ENCODE data around the gene BORCS8. TPM values are rescaled to one million over a fixed set of nuclear protein-coding genes. Genes with fewer than 3 reads are reported as not detected.
A peak's percentile ranks its signal among the peaks of the same experiment; 100 is the strongest.

The BORCS8 gene
- total and polyA plus RNA-seq, 2 of the 13 experiments (the other 11 are each of a cell fraction or from before 2014, with no cell fraction given) = 9.6 to 13.3 TPM

DNA sequence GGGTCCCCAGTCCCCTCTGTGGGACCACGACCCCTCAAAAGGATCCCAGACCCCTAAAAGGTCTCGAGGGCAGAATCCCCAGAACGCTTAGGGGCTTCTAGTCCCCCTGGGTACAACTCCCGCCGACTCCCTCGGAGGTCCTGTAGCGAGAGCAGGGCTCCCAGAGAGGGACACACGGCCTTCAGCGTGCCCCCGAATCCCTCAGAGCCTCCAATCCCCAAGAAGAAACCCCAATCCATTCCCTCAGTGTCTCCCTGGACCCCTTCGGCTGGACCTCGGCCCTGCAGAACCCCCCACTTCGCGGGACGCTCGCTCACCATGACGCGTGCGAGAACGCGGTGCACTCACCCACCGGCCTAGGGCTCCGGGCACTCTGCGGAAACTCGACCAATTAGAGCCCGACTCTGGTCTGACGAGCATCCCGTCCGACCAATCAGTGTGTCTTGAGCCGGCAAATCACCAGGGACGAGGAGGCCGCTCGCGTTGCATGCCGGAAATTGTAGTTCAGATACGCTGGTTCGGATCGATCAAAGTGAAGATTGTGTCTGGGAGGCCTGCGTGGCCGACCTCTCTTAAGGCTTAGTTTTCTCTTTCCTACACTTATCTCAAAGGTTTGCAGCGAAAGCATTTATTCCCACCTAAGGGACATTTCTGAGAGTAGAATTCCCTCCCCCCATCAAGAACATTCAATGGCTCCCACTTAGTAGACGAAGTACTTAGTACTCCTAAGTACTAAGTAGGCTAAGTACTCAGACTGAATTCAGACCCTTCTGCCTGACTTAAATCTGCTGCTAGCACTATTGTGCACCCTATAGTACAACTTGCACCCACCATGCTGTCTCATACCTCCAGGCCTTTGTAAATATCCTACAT is 53.6 kb downstream of the BORCS8 start, which contains the start of gene TMEM161A (continued):
- TF ChIP-seq, protein P1, sequence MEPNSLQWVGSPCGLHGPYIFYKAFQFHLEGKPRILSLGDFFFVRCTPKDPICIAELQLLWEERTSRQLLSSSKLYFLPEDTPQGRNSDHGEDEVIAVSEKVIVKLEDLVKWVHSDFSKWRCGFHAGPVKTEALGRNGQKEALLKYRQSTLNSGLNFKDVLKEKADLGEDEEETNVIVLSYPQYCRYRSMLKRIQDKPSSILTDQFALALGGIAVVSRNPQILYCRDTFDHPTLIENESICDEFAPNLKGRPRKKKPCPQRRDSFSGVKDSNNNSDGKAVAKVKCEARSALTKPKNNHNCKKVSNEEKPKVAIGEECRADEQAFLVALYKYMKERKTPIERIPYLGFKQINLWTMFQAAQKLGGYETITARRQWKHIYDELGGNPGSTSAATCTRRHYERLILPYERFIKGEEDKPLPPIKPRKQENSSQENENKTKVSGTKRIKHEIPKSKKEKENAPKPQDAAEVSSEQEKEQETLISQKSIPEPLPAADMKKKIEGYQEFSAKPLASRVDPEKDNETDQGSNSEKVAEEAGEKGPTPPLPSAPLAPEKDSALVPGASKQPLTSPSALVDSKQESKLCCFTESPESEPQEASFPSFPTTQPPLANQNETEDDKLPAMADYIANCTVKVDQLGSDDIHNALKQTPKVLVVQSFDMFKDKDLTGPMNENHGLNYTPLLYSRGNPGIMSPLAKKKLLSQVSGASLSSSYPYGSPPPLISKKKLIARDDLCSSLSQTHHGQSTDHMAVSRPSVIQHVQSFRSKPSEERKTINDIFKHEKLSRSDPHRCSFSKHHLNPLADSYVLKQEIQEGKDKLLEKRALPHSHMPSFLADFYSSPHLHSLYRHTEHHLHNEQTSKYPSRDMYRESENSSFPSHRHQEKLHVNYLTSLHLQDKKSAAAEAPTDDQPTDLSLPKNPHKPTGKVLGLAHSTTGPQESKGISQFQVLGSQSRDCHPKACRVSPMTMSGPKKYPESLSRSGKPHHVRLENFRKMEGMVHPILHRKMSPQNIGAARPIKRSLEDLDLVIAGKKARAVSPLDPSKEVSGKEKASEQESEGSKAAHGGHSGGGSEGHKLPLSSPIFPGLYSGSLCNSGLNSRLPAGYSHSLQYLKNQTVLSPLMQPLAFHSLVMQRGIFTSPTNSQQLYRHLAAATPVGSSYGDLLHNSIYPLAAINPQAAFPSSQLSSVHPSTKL (CRISPR knock-in tag; IDR thresholded peaks at IDR 0.05) = peak; percentile 40; the same call in 1 of the 2 replicates
- TF ChIP-seq SMAD9 (CRISPR knock-in tag; IDR thresholded peaks at IDR 0.05) = no peak
- TF ChIP-seq SP4 (CRISPR knock-in tag; IDR thresholded peaks at IDR 0.05) = no peak
- no peak; the same call in 1 of the 2 replicates for TF ChIP-seq ZBTB26 (CRISPR knock-in tag; IDR thresholded peaks at IDR 0.05; ENCODE audit: borderline replicate concordance)
- no peak for TF ChIP-seq SNAI1 (CRISPR knock-in tag; IDR thresholded peaks at IDR 0.05; ENCODE audit: borderline replicate concordance)
- TF ChIP-seq, protein P2, sequence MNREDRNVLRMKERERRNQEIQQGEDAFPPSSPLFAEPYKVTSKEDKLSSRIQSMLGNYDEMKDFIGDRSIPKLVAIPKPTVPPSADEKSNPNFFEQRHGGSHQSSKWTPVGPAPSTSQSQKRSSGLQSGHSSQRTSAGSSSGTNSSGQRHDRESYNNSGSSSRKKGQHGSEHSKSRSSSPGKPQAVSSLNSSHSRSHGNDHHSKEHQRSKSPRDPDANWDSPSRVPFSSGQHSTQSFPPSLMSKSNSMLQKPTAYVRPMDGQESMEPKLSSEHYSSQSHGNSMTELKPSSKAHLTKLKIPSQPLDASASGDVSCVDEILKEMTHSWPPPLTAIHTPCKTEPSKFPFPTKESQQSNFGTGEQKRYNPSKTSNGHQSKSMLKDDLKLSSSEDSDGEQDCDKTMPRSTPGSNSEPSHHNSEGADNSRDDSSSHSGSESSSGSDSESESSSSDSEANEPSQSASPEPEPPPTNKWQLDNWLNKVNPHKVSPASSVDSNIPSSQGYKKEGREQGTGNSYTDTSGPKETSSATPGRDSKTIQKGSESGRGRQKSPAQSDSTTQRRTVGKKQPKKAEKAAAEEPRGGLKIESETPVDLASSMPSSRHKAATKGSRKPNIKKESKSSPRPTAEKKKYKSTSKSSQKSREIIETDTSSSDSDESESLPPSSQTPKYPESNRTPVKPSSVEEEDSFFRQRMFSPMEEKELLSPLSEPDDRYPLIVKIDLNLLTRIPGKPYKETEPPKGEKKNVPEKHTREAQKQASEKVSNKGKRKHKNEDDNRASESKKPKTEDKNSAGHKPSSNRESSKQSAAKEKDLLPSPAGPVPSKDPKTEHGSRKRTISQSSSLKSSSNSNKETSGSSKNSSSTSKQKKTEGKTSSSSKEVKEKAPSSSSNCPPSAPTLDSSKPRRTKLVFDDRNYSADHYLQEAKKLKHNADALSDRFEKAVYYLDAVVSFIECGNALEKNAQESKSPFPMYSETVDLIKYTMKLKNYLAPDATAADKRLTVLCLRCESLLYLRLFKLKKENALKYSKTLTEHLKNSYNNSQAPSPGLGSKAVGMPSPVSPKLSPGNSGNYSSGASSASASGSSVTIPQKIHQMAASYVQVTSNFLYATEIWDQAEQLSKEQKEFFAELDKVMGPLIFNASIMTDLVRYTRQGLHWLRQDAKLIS (CRISPR knock-in tag; IDR thresholded peaks at IDR 0.05) = no peak
- peak; percentile 100 for TF ChIP-seq NFYC (CRISPR knock-in tag; IDR thresholded peaks at IDR 0.05)
- TF ChIP-seq NFKB2 (CRISPR knock-in tag; IDR thresholded peaks at IDR 0.05; ENCODE audit: borderline replicate concordance) = peak; percentile 81; the same call in 1 of the 2 replicates
- peak; percentile 49; the same call in 1 of the 2 replicates for TF ChIP-seq ZNF281 (CRISPR knock-in tag; IDR thresholded peaks at IDR 0.05; ENCODE audit: borderline replicate concordance)
- TF ChIP-seq ZNF878 (CRISPR knock-in tag; IDR thresholded peaks at IDR 0.05) = no peak
- no peak for TF ChIP-seq KLF13 (CRISPR knock-in tag; IDR thresholded peaks at IDR 0.05)
- peak; percentile 89 for TF ChIP-seq CREB1 (IDR thresholded peaks at IDR 0.05)
- peak; percentile 93 for TF ChIP-seq CREB1 (CRISPR knock-in tag; IDR thresholded peaks at IDR 0.05)
- no peak for TF ChIP-seq ZNF160 (CRISPR knock-in tag; IDR thresholded peaks at IDR 0.05)
- peak; percentile 37 for TF ChIP-seq SKI (IDR thresholded peaks at IDR 0.05; ENCODE audit: partially characterized antibody)
- TF ChIP-seq BHLHE40 (IDR thresholded peaks at IDR 0.05; ENCODE audit: low read length) = peak; percentile 31; the same call in 1 of the 2 replicates
- TF ChIP-seq CBX1 (IDR thresholded peaks at IDR 0.05; ENCODE audit: low read depth) = no peak
- TF ChIP-seq MTF1 (CRISPR knock-in tag; IDR thresholded peaks at IDR 0.05) = no peak
